ENCODE results near the gene PLXDC2.

DNA sequence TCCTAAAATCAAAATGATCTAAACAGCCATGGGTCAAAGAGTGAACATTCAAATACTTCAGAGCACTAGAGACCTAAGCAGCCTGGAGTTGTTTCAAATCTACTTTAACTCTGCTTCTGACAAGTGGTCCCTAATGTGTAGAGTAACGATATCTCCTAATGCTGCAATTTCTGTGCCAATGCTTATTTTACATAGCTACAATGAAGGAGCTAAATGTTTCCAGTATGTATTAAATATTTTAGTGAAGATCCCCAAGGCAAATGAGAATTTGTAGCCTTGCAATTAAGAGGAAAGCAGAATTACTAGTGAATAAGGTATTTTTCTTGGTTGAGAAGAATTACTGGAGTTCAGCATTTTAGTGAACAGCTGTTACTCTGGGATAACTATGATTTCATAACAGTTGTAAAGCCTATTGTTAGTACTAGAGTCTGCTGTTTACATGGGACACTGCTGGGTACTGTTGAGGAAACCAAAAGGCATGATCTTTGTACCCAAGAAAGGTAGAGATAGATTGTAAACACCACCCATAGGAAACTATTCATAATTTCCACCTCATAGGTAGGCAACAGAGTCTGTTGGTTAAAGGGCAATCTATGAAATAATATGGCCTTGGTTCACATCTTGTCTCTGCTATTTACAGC is 271.9 kb downstream of the PLXDC2 start:
- TF ChIP-seq POLR2A (IDR thresholded peaks at IDR 0.05) (no peak), EP300 (IDR thresholded peaks at IDR 0.05) (no peak)
- TF ChIP-seq, protein P1, sequence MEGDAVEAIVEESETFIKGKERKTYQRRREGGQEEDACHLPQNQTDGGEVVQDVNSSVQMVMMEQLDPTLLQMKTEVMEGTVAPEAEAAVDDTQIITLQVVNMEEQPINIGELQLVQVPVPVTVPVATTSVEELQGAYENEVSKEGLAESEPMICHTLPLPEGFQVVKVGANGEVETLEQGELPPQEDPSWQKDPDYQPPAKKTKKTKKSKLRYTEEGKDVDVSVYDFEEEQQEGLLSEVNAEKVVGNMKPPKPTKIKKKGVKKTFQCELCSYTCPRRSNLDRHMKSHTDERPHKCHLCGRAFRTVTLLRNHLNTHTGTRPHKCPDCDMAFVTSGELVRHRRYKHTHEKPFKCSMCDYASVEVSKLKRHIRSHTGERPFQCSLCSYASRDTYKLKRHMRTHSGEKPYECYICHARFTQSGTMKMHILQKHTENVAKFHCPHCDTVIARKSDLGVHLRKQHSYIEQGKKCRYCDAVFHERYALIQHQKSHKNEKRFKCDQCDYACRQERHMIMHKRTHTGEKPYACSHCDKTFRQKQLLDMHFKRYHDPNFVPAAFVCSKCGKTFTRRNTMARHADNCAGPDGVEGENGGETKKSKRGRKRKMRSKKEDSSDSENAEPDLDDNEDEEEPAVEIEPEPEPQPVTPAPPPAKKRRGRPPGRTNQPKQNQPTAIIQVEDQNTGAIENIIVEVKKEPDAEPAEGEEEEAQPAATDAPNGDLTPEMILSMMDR (IDR thresholded peaks at IDR 0.05) = no peak
